Right renal pelvis (tissue), 4 donors: ENCODE measurements around the gene CNTN5. TPM values are rescaled to one million over a fixed set of nuclear protein-coding genes. Genes with fewer than 3 reads are reported as not detected.
A peak's percentile ranks its signal among the peaks of the same experiment; 100 is the strongest.
"Not testable (repeated sequence)": the region's sequence is repeated elsewhere in the genome, so short reads cannot be mapped to it uniquely, and the experiment has no call there.

Experiments used
- DNase-seq, 4 donors: peaks; one replicate each; pipeline ENCODE4 v3.0.0-alpha.2; 2013; ENCODE audit warnings: low read depth in 4 of 4, low spot score in 3 of 4, missing footprints in 1 of 4
- polyA plus RNA-seq, 4 donors: library from polyadenylated mRNA; unstranded; fragments of 120-200 nt; gene quantifications; one replicate each; pipeline ENCODE4 v1.2.1, GENCODE V29; 2013; ENCODE audit not compliant: insufficient read length in 4 of 4

The CNTN5 gene
- polyA plus RNA-seq, 4 donors: 15.7 to 23.2 (median 21.5) TPM

- no peak for DNase-seq
Observed at GRCh38 chr11:99693941-99694492, 673.3 kb downstream of the CNTN5 start.

- DNase-seq: no peak
Observed at GRCh38 chr11:99695106-99695505, 674.4 kb downstream of the CNTN5 start.

GRCh38 chr11:99706848-99707247 is 686.1 kb downstream of the CNTN5 start:
- DNase-seq: no peak

GRCh38 chr11:99708928-99709672 is 688.4 kb downstream of the CNTN5 start:
- no peak for DNase-seq

GRCh38 chr11:99716302-99716701 is 695.6 kb downstream of the CNTN5 start:
- no peak for DNase-seq

- no peak for DNase-seq
Observed at GRCh38 chr11:99718291-99718690, 697.5 kb downstream of the CNTN5 start.

GRCh38 chr11:99739464-99740089 is 718.8 kb downstream of the CNTN5 start:
- peak; percentile 26 to 47 (median 42) for DNase-seq

GRCh38 chr11:99742501-99742900 is 721.8 kb downstream of the CNTN5 start:
- DNase-seq: no peak

GRCh38 chr11:99759787-99760186 is 739.0 kb downstream of the CNTN5 start:
- no peak for DNase-seq

- no peak for DNase-seq
Observed at GRCh38 chr11:99766811-99767210, 746.1 kb downstream of the CNTN5 start.

GRCh38 chr11:99773646-99774045 is 752.9 kb downstream of the CNTN5 start:
- no peak for DNase-seq

GRCh38 chr11:99781074-99781473 is 760.3 kb downstream of the CNTN5 start:
- DNase-seq: no peak

- no peak for DNase-seq
Observed at GRCh38 chr11:99791354-99791753, 770.6 kb downstream of the CNTN5 start.

GRCh38 chr11:99795999-99796398 is 775.2 kb downstream of the CNTN5 start:
- DNase-seq: no peak

- no peak for DNase-seq
Observed at GRCh38 chr11:99803501-99803900, 782.8 kb downstream of the CNTN5 start.

GRCh38 chr11:99812516-99812915 is 791.8 kb downstream of the CNTN5 start:
- DNase-seq: no peak

GRCh38 chr11:99814021-99814420 is 793.3 kb downstream of the CNTN5 start:
- DNase-seq: no peak

GRCh38 chr11:99814738-99815137 is 794.0 kb downstream of the CNTN5 start:
- no peak for DNase-seq

- no peak for DNase-seq
Observed at GRCh38 chr11:99818991-99819390, 798.2 kb downstream of the CNTN5 start.

- no peak for DNase-seq
Observed at GRCh38 chr11:99822846-99823565, 802.3 kb downstream of the CNTN5 start.

- DNase-seq: not testable (repeated sequence)
Observed at GRCh38 chr11:99836739-99837138, 816.0 kb downstream of the CNTN5 start.
